ENCODE data around the gene TLE3.

TLE3 gene

DNA sequence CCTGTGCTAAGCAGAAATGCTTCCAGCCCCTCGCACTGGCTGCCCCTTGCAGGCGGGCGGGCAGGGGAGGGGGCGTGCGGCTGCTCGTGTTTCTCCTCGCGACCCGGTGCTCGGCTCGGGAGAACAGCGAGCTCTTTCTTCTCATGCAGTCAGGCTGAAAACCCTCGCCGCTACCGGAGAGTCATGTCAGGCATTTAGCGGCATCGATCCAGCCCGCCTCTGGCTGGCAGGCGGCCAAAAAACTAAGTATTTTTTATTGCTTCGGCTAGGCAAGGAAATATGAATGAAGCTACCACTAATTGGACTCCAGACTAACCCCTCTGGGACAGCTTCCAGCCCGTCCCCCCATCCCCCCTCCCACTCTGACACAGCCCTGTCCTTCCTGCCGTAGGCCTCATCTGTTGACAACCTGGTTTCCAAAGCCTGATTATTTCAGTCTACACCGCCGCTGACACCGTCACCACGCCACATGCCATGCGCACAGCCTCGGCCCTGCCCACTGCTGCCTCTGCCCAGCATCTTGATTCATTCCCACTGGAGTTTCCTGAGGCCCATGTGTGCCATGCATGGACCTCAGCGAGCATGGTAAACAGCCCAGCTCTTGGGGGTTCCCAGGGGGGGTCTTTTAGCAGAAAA lies 35.3 kb downstream of the TLE3 start:
- DNase-seq (ENCODE audit: low read depth) = no peak

DNA sequence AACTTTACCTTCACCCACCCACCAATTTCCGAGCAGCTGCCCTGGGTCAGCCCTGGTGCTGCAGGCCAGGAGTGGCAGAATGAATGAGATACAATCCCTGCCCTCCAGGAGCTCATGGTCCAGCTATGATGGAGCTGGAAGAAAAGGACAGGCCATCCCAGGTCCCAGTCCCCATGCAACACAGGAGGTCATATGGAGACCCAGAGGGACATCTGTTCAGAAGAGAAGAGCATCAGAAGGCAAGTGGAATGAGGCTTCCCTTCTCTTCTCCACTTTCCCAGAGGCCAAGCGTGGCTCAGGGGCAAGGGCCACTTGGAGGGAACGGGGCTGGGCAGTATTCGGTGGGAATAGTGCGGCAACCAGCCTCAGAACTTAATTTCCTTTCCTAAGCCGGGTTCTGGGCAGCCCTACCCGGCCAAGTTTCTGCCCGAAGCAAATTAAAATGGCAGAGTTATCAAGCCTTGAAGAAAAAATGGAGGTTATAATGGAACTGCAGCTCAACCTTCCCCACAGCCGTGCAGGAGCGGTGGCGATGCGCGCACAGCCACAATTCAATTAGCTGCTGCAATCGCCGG lies 35.9 kb downstream of the TLE3 start:
- no peak for DNase-seq (ENCODE audit: low read depth)

DNA sequence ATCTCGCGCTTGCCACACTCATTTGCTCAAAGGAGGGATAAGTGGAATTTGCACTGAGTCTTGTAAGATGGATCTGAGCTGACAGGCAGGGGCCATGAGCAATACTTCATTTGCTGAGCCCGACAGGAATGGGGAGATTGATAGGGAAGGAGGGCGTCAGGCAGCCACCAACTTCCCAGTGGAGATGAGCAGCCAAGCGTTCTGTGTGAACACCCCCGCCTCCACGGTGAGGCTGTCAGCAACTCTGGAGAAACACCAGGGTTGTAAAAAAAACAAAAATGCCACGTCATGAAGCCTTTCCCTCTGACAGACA lies 36.8 kb downstream of the TLE3 start:
- no peak for DNase-seq (ENCODE audit: low read depth)

DNA sequence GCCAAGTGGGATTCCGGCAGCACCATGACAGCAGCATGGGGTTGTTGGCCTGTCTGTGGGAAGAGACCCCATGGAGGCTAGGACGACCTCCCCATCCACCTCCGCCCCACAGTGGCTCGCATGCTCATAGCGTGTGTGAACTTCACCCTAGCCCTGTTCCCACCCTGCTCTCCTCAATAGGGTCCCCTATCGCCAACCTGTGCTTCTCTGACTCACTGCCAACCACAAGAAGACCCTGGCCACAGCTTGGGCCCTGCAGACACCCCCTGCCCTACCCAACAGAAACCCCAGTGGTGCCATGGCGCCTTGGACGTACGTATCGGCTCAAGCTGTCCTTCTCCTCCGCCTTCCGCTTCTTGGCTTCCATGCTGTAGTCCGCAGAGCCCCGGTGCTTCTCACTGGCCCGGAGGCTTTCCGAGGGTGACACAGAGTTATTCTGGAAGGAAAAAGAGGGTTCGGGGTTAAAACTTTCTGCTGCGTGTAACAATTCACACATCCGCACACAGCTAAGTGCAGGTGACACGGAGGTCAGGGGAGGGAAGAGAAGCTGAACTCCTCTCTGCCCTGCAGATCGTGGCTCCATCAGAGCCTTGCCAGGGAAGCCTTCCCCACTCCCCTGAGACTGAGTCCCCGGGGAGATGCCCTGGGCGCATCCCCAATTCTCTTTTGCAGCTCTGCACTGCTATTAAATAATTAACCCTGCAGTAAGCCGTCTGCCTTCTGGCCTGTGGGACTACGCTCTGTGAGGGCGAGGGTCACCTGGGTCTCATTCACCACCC lies 37.3 kb downstream of the TLE3 start:
- no peak for DNase-seq (ENCODE audit: low read depth)

DNA sequence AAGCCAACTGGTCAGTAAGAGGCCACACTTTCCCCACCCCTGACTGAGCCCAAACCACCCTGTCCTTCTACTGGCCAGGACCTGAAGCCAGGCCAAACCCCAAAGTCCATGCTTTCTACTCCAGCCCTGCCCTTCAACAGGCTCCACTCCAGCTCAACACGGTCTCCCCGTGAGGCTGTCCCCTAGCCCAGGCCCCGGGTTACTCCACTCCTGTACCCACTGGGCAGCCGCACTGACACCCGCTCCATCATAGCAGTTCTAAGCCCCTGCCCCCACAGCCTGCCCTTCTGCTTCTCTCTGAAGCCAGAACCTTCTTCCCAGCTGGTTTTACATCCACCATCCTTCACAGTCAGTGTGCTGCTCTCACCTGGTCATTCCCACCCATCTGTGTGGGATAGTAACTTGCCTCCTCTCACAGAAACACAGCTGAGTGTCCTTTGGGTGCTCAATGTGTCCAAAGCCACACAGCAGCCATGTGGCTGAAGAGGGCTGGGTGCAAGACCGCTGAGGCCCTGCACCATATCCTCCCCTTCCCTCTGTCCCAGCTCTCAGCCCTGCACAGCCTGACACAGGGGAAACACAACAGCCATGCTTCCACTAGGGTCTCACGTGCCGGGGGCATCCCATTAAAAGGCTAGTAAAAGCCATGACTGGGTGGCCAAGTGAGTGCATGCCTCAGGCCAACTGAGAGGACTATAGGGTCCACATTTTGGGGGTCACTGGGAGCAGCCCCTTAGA lies 38.1 kb downstream of the TLE3 start:
- no peak for DNase-seq (ENCODE audit: low read depth)

GRCh38 chr15:70058642-70059360 lies 38.9 kb downstream of the TLE3 start:
- DNase-seq (ENCODE audit: low read depth) = no peak

DNA sequence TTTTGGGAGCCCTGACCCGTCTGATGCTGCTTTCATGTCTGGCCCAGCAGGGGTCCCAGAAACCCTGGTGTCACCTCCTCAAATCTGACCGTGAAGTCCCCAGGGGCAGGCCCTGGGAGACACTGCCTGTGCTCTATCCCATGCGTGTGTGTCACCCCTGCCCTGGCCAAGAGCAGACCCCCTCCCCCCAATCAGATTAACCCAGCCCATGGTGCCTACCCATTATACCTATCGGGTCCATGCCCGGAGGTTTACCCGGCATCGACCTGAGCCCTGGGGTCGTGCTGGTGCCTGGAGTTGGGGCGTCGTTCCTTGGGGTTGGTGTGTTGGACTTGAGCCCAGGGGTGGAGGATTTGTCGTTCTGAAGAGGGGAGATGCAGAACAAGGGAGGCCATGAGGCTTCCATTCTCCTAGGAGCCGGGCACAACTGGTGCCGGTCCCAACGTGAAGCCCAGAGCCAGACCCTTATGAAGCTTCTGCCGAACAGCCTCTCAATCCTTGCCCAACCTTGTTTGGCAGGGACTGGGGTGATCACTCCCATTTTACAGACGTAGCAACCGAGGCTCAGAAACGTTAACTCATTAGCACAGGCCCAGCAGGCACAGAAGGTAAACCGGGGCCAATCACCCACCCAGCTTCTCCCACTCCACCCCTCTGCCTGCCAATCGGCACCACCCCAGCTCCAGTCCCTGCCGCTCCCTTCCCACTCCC lies 39.6 kb downstream of the TLE3 start:
- DNase-seq (ENCODE audit: low read depth) = no peak

- no peak for DNase-seq (ENCODE audit: low read depth)
Observed at GRCh38 chr15:70056091-70056680, 41.5 kb downstream of the TLE3 start.

- DNase-seq (ENCODE audit: low read depth) = no peak
Observed at GRCh38 chr15:70055601-70056051, 42.1 kb downstream of the TLE3 start.

- no peak for DNase-seq (ENCODE audit: low read depth)
Observed at GRCh38 chr15:70054884-70055387, 42.8 kb downstream of the TLE3 start.

GRCh38 chr15:70054366-70054765 lies 43.4 kb downstream of the TLE3 start:
- DNase-seq (ENCODE audit: low read depth) = no peak

DNA sequence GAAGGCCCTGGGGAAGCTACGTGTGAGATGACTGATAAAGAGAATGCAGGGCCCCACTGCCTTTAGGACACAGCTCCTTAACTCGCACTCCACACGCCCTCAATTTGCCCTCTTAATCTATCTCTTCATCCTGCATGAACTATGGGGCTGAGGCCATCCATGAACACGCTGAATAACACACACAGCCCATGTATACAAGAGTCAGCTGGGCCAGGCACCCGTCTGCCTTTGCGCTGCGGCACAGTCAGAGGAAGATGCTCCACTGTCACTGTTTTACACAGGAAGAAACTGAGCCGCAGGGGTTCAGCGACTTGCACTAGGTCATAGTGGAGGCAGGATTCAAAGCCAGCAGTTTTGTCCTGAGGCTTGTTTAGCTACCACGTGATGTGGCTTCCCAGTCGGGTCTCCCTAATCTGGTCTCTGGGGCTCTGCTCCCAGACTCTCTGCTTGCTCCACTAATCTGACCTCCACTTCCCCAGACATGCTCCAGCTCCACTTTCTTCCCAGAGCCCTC lies 43.9 kb downstream of the TLE3 start:
- DNase-seq (ENCODE audit: low read depth) = no peak

GRCh38 chr15:70053001-70053715 lies 44.6 kb downstream of the TLE3 start:
- no peak for DNase-seq (ENCODE audit: low read depth)

GRCh38 chr15:70051948-70052633 lies 45.6 kb downstream of the TLE3 start:
- DNase-seq (ENCODE audit: low read depth) = no peak

DNA sequence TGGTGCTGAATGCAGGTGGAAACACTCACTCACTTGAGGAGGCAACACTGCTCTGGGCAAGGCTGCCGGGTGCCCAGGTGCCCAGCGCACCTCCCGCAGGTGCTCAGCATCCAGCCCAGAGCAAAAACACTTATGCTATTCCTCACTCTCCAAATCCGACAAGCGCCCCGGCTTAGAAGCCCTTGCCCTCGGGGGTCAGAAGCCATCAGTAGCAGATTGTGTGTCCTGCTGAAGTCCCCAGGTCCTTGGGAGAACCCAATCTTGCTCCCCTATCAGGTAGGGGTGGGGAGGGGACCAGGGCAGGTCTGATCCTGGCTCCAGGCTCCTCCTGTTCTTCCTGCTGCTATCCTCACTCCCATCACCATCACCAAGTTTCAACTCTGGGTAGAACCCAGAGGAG lies 46.7 kb downstream of the TLE3 start:
- DNase-seq (ENCODE audit: low read depth) = no peak

- DNase-seq (ENCODE audit: low read depth) = no peak
Observed at GRCh38 chr15:70050441-70050840, 47.3 kb downstream of the TLE3 start.

DNA sequence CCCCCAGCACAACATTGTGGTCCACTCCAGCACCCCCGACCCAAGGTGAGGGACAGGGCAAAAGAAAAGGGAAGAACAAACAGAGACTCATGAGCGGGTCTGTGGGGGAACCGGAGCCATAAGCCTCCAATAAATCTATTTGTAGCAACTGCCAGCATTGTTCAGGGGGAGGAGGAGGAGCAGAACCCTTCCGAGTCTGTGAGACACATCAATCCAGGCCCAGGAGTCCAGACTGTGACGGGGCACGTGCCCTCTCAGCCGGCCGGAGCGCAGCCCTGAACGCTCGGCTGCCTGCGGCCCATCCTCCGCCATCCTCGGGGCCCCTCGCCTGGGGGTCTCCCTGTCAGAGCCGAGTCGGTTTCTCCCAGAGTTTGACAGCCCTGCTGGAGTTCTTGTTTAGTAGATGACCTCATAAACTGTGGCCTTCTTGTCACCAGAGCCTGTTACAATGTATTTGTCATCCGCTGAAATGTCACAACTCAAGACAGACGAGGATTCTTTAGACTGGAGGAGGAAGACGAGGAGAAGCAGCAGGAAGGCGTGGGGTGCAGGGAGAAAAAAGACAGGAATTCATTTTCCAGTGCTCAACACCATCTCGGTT lies 47.9 kb downstream of the TLE3 start:
- no peak for DNase-seq (ENCODE audit: low read depth)

DNA sequence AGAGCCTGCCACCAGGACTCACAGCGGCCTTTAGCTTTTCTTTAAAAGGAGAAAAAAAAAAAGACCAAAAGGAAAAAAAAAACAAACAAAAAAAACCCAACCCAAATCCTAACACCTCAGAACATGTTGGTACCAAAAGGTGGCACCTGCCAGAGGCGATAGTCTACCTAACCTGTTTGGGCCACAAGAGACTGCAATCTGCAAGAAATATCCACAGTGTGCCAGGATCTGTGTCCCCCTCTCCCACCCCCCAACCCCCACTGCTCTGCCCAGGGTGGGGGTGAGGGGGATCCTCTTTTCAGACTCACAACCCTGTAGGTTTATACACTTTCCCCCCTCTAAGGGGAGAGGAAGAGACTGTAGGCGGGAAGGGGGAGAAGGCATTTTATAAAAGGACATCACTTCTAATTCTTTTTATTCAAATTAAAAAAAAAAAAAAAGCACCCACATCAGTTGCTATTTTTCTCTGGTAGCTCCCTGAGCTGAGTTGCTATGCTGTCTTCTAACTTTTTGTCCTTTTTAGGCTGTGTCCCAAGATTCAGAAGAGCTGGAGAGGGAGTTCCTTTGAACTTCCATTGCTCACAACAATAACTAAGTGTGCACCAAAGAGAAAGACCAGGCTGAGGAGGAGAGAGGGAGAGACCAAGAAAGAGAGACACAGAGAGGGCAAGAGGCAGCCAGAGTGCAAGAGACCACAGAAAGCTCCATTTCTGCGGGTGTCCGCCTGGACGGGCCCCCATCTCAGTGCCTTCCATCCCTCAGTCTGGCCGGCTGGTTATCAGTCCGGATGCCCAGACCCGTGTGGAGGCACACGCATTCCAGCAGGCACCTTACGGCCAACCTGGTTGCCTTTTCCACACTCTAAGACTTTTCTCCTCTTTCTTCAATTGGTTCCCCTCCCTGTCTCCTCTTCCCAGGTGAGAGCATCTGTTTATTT lies 48.9 kb downstream of the TLE3 start:
- DNase-seq (ENCODE audit: low read depth) = no peak
